ENCODE results near the gene RNF152.

GRCh38 chr18:61824733-61825363 lies 68.0 kb downstream of the RNF152 start:
- TF ChIP-seq EZH2 (IDR thresholded peaks at IDR 0.05) (no peak), POLR2AphosphoS5 (IDR thresholded peaks at IDR 0.05; ENCODE audit: borderline replicate concordance, low read depth, low read length) (no peak), FOXP2 (optimal IDR thresholded peaks at IDR 0.05; ENCODE audit: control extremely low read depth, extremely low read length, insufficient read depth) (no peak)
